ENCODE results near the gene MGAT1. TPM values are rescaled to one million over a fixed set of nuclear protein-coding genes. Genes with fewer than 3 reads are reported as not detected.

The MGAT1 gene
- total and polyA plus RNA-seq, 2 experiments from 2014 or later: 180 to 200 TPM

GRCh38 chr5:180810959-180811622 is 8.5 kb upstream of the MGAT1 start:
- Histone ChIP-seq H3F3A (ENCODE audit: insufficient read depth) (no peaks in the 10 kb centered on the region), H3K9ac (peak overlapping the region; percentile 90), H3K27ac (peak overlapping the region; percentile 87), H3K9me3 (ENCODE audit: low read depth) (no peaks in the 10 kb centered on the region), H3K27me3 (replicated peaks; ENCODE audit: insufficient read depth) (no peaks in the 10 kb centered on the region), H3K36me3 (ENCODE audit: low read depth) (no peaks in the 10 kb centered on the region), H3K4me3 (peak overlapping the region; percentile 92), H3K9me2 (ENCODE audit: insufficient read depth) (no peaks in the 10 kb centered on the region), H3K4me1 (ENCODE audit: insufficient read depth) (peaks cover 25% of the 10 kb centered on the region), H2AFZ (peak overlapping the region; percentile 91), H3K4me2 (ENCODE audit: unreplicated experiment) (peak overlapping the region; percentile 93), H3K79me2 (ENCODE audit: insufficient read depth) (peaks cover 42% of the 10 kb centered on the region), H4K20me1 (ENCODE audit: insufficient read depth) (no peaks in the 10 kb centered on the region)
- in situ Hi-C loops (cut with MboI): no loop called here
- peak; percentile 84 for DNase-seq
- 6% methylated on average over 22 to 30 of the region's 30 CpGs for whole genome bisulfite sequencing, 2 experiments (ENCODE audit: low coverage in 1 of 2, low lambda C conversion rate in 2 of 2, missing lambda C conversion rate in 2 of 2)
- no peak for TF ChIP-seq EZH2phosphoT487 (IDR thresholded peaks at IDR 0.05; ENCODE audit: insufficient read depth, low read depth)
- TF ChIP-seq EZH2 (IDR thresholded peaks at IDR 0.05; ENCODE audit: insufficient read depth, poor library complexity, severe bottlenecking): no peak

GRCh38 chr5:180810210-180810958 is 7.8 kb upstream of the MGAT1 start:
- WGBS, 2 experiments (ENCODE audit: low coverage in 1 of 2, low lambda C conversion rate in 2 of 2, missing lambda C conversion rate in 2 of 2): 0 to 1% methylated on average over 43 to 65 of the region's 66 CpGs
- no peaks in the 10 kb centered on the region for H3K9me2 ChIP-seq (ENCODE audit: insufficient read depth)
- in situ Hi-C loops (cut with MboI): no loop called here

GRCh38 chr5:180809403-180810209 is 7.0 kb upstream of the MGAT1 start:
- TF ChIP-seq EZH2phosphoT487 (IDR thresholded peaks at IDR 0.05; ENCODE audit: insufficient read depth, low read depth) (no peak), EZH2 (IDR thresholded peaks at IDR 0.05; ENCODE audit: insufficient read depth, poor library complexity, severe bottlenecking) (no peak)
- no peaks in the 10 kb centered on the region for H3K9me3 ChIP-seq (ENCODE audit: low read depth)
- peaks cover 34% of the 10 kb centered on the region for H3K4me1 ChIP-seq (ENCODE audit: insufficient read depth)
- H3K27me3 ChIP-seq (replicated peaks; ENCODE audit: insufficient read depth): no peaks in the 10 kb centered on the region
- WGBS, 2 experiments (ENCODE audit: low coverage in 1 of 2, low lambda C conversion rate in 2 of 2, missing lambda C conversion rate in 2 of 2): 2% methylated on average over 23 to 40 of the region's 40 CpGs
- peak overlapping the region; percentile 92 for H3K4me3 ChIP-seq
- H3K27ac ChIP-seq: peak overlapping the region; percentile 87
- no peaks in the 10 kb centered on the region for H4K20me1 ChIP-seq (ENCODE audit: insufficient read depth)
- H3K36me3 ChIP-seq (ENCODE audit: low read depth): no peaks in the 10 kb centered on the region
- peak; percentile 95 for DNase-seq
- peak overlapping the region; percentile 93 for H3K4me2 ChIP-seq (ENCODE audit: unreplicated experiment)
- no peaks in the 10 kb centered on the region for H3K9me2 ChIP-seq (ENCODE audit: insufficient read depth)
- H3F3A ChIP-seq (ENCODE audit: insufficient read depth): no peaks in the 10 kb centered on the region
- H3K79me2 ChIP-seq (ENCODE audit: insufficient read depth): peaks cover 57% of the 10 kb centered on the region
- in situ Hi-C loops (cut with MboI): no loop called here
- H3K9ac ChIP-seq: peak overlapping the region; percentile 90
- H2AFZ ChIP-seq: peak overlapping the region; percentile 91

More at GRCh38 chr5:180810210-180810958, 7.8 kb upstream of the MGAT1 start:
- H3K9ac ChIP-seq: peak overlapping the region; percentile 90
- H3K36me3 ChIP-seq (ENCODE audit: low read depth): no peaks in the 10 kb centered on the region
- H3K4me3 ChIP-seq: peak overlapping the region; percentile 92
- no peaks in the 10 kb centered on the region for H4K20me1 ChIP-seq (ENCODE audit: insufficient read depth)
- no peaks in the 10 kb centered on the region for H3F3A ChIP-seq (ENCODE audit: insufficient read depth)
- DNase-seq: peak; percentile 97
- peak overlapping the region; percentile 93 for H3K4me2 ChIP-seq (ENCODE audit: unreplicated experiment)
- peak overlapping the region; percentile 91 for H2AFZ ChIP-seq
- peaks cover 49% of the 10 kb centered on the region for H3K79me2 ChIP-seq (ENCODE audit: insufficient read depth)
- H3K4me1 ChIP-seq (ENCODE audit: insufficient read depth): peaks cover 28% of the 10 kb centered on the region
- no peaks in the 10 kb centered on the region for H3K9me3 ChIP-seq (ENCODE audit: low read depth)
- TF ChIP-seq EZH2 (IDR thresholded peaks at IDR 0.05; ENCODE audit: insufficient read depth, poor library complexity, severe bottlenecking): no peak
- no peak for TF ChIP-seq EZH2phosphoT487 (IDR thresholded peaks at IDR 0.05; ENCODE audit: insufficient read depth, low read depth)
- H3K27ac ChIP-seq: peak overlapping the region; percentile 87
- no peaks in the 10 kb centered on the region for H3K27me3 ChIP-seq (replicated peaks; ENCODE audit: insufficient read depth)

GRCh38 chr5:180808461-180809000 is 5.9 kb upstream of the MGAT1 start:
- Histone ChIP-seq H2AFZ (no peak overlapping the region), H3K27me3 (replicated peaks; ENCODE audit: insufficient read depth) (no peaks in the 10 kb centered on the region), H3K9ac (peak overlapping the region; percentile 90), H3K36me3 (ENCODE audit: low read depth) (no peaks in the 10 kb centered on the region), H4K20me1 (ENCODE audit: insufficient read depth) (no peaks in the 10 kb centered on the region), H3F3A (ENCODE audit: insufficient read depth) (no peaks in the 10 kb centered on the region), H3K4me2 (ENCODE audit: unreplicated experiment) (peak overlapping the region; percentile 93), H3K27ac (no peak overlapping the region), H3K4me1 (ENCODE audit: insufficient read depth) (peaks cover 40% of the 10 kb centered on the region), H3K9me2 (ENCODE audit: insufficient read depth) (no peaks in the 10 kb centered on the region), H3K9me3 (ENCODE audit: low read depth) (no peaks in the 10 kb centered on the region), H3K4me3 (peak overlapping the region; percentile 92), H3K79me2 (ENCODE audit: insufficient read depth) (peaks cover 67% of the 10 kb centered on the region)
- no peak for TF ChIP-seq EZH2phosphoT487 (IDR thresholded peaks at IDR 0.05; ENCODE audit: insufficient read depth, low read depth)
- TF ChIP-seq EZH2 (IDR thresholded peaks at IDR 0.05; ENCODE audit: insufficient read depth, poor library complexity, severe bottlenecking): no peak
- no peak for DNase-seq
- in situ Hi-C loops (cut with MboI): no loop called here
- 63 to 64% methylated on average over 5 of the region's 5 CpGs for WGBS, 2 experiments (ENCODE audit: low coverage in 1 of 2, low lambda C conversion rate in 2 of 2, missing lambda C conversion rate in 2 of 2)

All from GM23248 (cell line).